GF-D8 (cell line): ENCODE results near the gene SMAGP.
"Not testable (repeated sequence)": the region's sequence is repeated elsewhere in the genome, so short reads cannot be mapped to it uniquely, and the experiment has no call there.

Experiments
- DNase-seq: peaks from one replicate; lab custom pipeline; 2025; lab: John Stamatoyannopoulos, UW

The SMAGP gene

GRCh38 chr12:51270067-51270950 lies at the start of gene SMAGP:
Gene SMAGP (minus strand): TSS chr12:51270415. CDS start chr12:51269278, 1,137 bp downstream.
- no peak for DNase-seq

- peak; percentile 91 for DNase-seq
These were observed 48.8 kb upstream of the SMAGP start for GRCh38 chr12:51318846-51319599.

- DNase-seq, result not testable (repeated sequence)
These were observed 48.0 kb upstream of the SMAGP start for GRCh38 chr12:51318057-51318806.

- no peak for DNase-seq
These were observed 41.2 kb upstream of the SMAGP start for GRCh38 chr12:51311389-51311788.

- DNase-seq, result no peak
These were observed 37.7 kb upstream of the SMAGP start for GRCh38 chr12:51307655-51308593.

GRCh38 chr12:51306507-51306906 lies 36.3 kb upstream of the SMAGP start:
- DNase-seq, result no peak

- not testable (repeated sequence) for DNase-seq
These were observed 30.6 kb upstream of the SMAGP start for GRCh38 chr12:51300768-51301167.

- DNase-seq, result no peak
These were observed 25.4 kb upstream of the SMAGP start for GRCh38 chr12:51295651-51296050.

- not testable (repeated sequence) for DNase-seq
These were observed 23.9 kb upstream of the SMAGP start for GRCh38 chr12:51294097-51294496.

- DNase-seq, result no peak
These were observed 23.5 kb upstream of the SMAGP start for GRCh38 chr12:51293696-51294095.

GRCh38 chr12:51291603-51292513 lies 21.6 kb upstream of the SMAGP start:
- peak; percentile 41 for DNase-seq

GRCh38 chr12:51285843-51286242 lies 15.6 kb upstream of the SMAGP start:
- no peak for DNase-seq

- DNase-seq, result no peak
These were observed 11.1 kb upstream of the SMAGP start for GRCh38 chr12:51281202-51281924.

- no peak for DNase-seq
These were observed 4.9 kb upstream of the SMAGP start for GRCh38 chr12:51275088-51275487.

- not testable (repeated sequence) for DNase-seq
These were observed 2.6 kb upstream of the SMAGP start for GRCh38 chr12:51272810-51273209.

- no peak for DNase-seq
These were observed 820 bp upstream of the SMAGP start for GRCh38 chr12:51270951-51271518.

- DNase-seq, result no peak
These were observed 795 bp downstream of the SMAGP start for GRCh38 chr12:51269174-51270066.

- no peak for DNase-seq
These were observed 5.2 kb downstream of the SMAGP start for GRCh38 chr12:51265024-51265423.
